ENCODE measurements around the gene MRPL3.

Gene MRPL3

DNA sequence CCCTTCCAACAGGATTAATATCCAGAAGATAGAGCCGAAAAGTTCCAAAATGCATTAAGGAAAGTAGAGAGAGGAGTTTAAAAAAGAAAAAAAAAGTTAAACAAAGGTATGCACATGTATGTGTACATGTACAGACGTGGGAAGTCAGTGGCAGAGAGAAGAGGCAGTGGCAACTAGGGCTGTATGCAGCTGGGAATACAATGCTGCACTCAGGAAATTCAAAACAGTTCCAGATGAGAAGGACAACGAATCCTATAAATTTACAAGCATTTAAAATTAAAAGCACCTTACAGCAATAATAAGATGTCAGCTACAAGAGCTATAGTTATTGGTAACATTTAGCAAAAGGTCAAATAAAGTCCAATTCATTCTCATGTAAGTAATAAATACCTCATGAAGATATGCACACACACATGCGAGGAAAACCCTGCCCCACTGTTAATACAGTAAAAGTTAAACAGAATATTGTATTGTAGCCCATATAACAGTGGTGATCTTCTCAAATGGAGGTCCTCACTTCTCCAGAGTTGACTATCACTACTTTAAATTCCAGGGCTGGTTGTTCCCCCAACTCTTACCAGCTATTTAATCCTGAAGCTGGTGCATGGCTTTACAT lies 18.2 kb downstream of the MRPL3 start:
- no peak for DNase-seq (ENCODE audit: low read depth)
- no peak overlapping the region for H3K4me3 ChIP-seq (ENCODE audit: low read length)
- TF ChIP-seq, protein P1, sequence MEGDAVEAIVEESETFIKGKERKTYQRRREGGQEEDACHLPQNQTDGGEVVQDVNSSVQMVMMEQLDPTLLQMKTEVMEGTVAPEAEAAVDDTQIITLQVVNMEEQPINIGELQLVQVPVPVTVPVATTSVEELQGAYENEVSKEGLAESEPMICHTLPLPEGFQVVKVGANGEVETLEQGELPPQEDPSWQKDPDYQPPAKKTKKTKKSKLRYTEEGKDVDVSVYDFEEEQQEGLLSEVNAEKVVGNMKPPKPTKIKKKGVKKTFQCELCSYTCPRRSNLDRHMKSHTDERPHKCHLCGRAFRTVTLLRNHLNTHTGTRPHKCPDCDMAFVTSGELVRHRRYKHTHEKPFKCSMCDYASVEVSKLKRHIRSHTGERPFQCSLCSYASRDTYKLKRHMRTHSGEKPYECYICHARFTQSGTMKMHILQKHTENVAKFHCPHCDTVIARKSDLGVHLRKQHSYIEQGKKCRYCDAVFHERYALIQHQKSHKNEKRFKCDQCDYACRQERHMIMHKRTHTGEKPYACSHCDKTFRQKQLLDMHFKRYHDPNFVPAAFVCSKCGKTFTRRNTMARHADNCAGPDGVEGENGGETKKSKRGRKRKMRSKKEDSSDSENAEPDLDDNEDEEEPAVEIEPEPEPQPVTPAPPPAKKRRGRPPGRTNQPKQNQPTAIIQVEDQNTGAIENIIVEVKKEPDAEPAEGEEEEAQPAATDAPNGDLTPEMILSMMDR (conservative IDR thresholded peaks at IDR 0.05; ENCODE audit: low read depth, low read length), result no peak

DNA sequence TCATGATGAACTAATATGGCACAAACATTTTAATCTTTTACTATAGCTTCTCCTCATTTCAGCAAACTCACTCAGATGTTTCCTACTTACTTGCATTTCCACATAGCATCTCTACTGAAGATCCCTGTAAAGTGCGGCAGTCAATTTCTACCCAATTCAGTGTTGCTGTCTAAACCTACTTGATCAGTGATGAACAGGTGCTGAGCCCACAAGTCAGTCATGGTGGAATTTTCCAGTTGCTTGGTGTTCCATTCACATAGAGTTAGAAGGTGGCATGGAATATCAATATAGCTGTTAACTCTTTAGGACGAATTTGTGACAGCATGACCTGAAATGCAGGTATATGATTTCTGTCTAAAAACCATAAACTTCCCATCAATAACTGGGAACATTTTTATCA lies 22.7 kb downstream of the MRPL3 start:
- TF ChIP-seq, protein P1 (conservative IDR thresholded peaks at IDR 0.05; ENCODE audit: low read depth, low read length), result no peak
- no peak for DNase-seq (ENCODE audit: low read depth)
- no peak overlapping the region for H3K4me3 ChIP-seq (ENCODE audit: low read length)

DNA sequence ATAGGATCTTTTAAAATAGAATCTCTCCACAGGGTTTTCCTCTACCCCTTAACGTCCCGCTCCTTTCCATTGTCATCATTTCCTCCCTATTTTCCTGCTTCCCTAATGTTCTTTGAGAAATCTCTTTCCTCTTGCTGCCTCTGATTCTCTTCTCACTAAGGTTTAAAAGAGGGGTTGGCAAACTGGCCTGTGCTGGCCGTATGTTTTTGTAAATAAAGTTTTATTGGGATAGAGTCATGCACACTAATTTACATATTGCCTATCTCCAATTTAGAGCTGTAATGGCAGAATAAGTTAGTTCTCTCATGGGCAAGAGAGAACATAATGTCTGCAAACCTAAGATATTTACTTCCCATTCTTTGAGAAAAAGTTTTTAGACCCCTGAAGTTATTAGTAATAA lies 25.0 kb downstream of the MRPL3 start:
- H3K4me3 ChIP-seq (ENCODE audit: low read length), result no peak overlapping the region
- TF ChIP-seq, protein P1 (conservative IDR thresholded peaks at IDR 0.05; ENCODE audit: low read depth, low read length), result no peak
- no peak for DNase-seq (ENCODE audit: low read depth)

DNA sequence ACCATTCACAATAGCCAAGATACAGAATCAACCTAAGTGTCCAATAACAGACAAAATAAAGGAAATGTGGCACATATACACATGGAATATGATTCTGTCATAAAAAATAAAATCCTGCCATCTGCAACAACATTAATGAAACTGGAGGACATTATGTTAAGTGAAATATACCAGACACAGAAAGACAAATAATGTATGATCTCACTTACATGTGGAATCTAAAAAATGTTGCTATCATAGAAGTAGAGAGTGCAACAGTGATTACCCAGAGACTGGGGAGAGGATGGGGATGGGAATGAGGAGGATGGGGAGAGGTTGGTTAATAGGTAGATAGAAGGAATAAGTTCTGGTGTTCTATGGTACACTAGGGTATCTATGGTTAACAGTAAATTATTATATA lies 28.7 kb downstream of the MRPL3 start:
- H3K4me3 ChIP-seq (ENCODE audit: low read length), result no peak overlapping the region
- TF ChIP-seq, protein P1 (conservative IDR thresholded peaks at IDR 0.05; ENCODE audit: low read depth, low read length), result no peak
- no peak for DNase-seq (ENCODE audit: low read depth)

DNA sequence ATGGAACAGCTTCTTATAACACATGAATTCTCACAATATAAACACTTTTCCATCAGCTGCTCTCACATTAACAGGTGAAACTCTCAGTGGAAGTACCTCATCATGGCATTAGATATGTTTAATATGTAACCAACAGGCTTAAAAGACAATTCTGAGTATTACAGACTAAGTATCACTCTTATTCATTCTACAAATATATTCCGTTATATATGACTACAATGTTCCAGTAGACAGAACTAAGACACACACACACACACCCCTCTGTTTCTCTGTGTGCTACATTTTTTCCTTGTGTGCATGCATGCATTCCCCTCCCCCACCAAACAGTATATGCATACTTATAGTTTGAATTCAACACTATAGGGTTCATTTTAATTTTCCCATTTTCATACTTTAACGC lies 32.4 kb downstream of the MRPL3 start:
- no peak overlapping the region for H3K4me3 ChIP-seq (ENCODE audit: low read length)
- TF ChIP-seq, protein P1 (conservative IDR thresholded peaks at IDR 0.05; ENCODE audit: low read depth, low read length), result no peak
- DNase-seq (ENCODE audit: low read depth), result no peak

DNA sequence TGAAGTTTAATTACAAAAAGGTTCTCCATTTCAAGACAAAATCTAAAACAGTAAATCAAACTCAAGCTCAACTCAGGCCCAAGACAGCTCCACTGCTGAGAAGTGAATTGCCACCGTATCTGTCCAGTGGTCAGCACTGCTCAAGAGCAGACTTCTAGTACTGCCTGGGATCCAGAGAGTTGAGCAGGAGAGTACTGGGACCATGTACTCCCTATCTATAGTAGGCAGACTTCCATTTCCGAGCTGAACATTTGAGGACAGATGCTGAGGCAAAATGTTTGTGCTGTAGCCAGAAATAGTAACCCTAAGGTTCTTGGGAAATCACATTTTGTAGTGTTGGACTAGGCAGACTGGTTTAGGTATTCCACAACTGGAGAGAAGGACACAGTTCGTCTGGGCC lies 44.1 kb downstream of the MRPL3 start:
- no peak for DNase-seq (ENCODE audit: low read depth)
- no peak overlapping the region for H3K4me3 ChIP-seq (ENCODE audit: low read length)

DNA sequence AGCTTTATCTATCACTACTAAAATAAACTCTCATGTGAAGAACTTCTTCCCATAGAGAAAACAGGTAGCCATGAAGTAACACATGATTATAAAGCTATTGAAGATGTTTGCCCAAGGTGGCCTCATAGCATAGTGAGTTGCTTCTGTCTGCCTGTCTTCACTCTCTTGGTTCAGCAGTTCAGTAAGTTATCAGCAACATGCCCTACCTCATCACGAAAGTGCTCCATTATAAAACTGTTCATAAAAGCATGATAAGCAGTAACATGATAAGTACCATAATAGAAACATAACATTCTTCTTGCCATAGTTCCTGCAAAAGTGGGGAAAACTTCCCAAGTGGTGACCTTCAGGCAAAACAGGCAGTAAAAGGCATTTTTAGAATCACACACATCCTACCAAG lies 45.6 kb downstream of the MRPL3 start:
- DNase-seq (ENCODE audit: low read depth), result no peak
- H3K4me3 ChIP-seq (ENCODE audit: low read length), result no peak overlapping the region
- TF ChIP-seq, protein P1 (conservative IDR thresholded peaks at IDR 0.05; ENCODE audit: low read depth, low read length), result no peak

More for the DNA sequence above, 44.1 kb downstream of the MRPL3 start:
- TF ChIP-seq, protein P1 (conservative IDR thresholded peaks at IDR 0.05; ENCODE audit: low read depth, low read length), result no peak

Data from retinal pigment epithelial cell (primary cell).